OCI-LY3 (cell line): ENCODE results near the gene S100A13.

Experiments used
- H2AFZ ChIP-seq: fragments of 200-600, 300-600 bp; shearing (Covaris generic); 2 replicates; pipeline ENCODE4 v1.6.0; 2014; ENCODE audit warnings: antibody characterized with exemption, low read depth, low read length
- H3K27ac ChIP-seq: fragments of 200-600, 300-600 bp; sonication (generic); 2 replicates; pipeline ENCODE4 v1.5.1; 2014; ENCODE audit warnings: mild to moderate bottlenecking, low read length, moderate library complexity, mixed read lengths
- H3K27me3 ChIP-seq: fragments of 200-600, 300-600 bp; sonication (generic); 2 replicates; pipeline ENCODE4 v1.6.1; 2014; ENCODE audit warnings: low read depth, low read length, mixed read lengths
- H3K36me3 ChIP-seq: fragments of 200-600, 300-600 bp; sonication (generic); replicated peaks from 2 replicates; pipeline ENCODE3; 2014; ENCODE audit warnings: low read depth, low read length, mixed read lengths
- H3K4me1 ChIP-seq: fragments of 300-600, 200-600 bp; sonication (generic); 2 replicates; pipeline ENCODE4 v1.6.1; 2014; ENCODE audit warnings: low read length, mixed read lengths
- H3K4me2 ChIP-seq: fragments of 200-600, 300-600 bp; sonication (generic); 2 replicates; pipeline ENCODE4 v1.6.1; 2014; ENCODE audit warnings: low read length, mixed read lengths
- H3K4me3 ChIP-seq: fragments of 300-600, 200-600 bp; sonication (generic); 2 replicates; pipeline ENCODE4 v1.5.1; 2014; ENCODE audit warnings: antibody characterized with exemption, mild to moderate bottlenecking, low read length, moderate library complexity
- H3K79me2 ChIP-seq: fragments of 300-600, 200-600 bp; shearing (Covaris generic); 2 replicates; pipeline ENCODE4 v1.6.1; 2014; ENCODE audit warnings: mild to moderate bottlenecking, low read length, mixed read lengths
- H3K9ac ChIP-seq: fragments of 300-600, 200-600 bp; shearing (Covaris generic); 2 replicates; pipeline ENCODE4 v1.6.0; 2014; ENCODE audit warnings: mild to moderate bottlenecking, low read length, moderate library complexity
- H3K9me3 ChIP-seq: fragments of 200-600, 300-600 bp; shearing (Covaris generic); 2 replicates; pipeline ENCODE4 v1.6.1; 2014; ENCODE audit warnings: low read length, mixed read lengths; ENCODE audit not compliant: insufficient read depth
- H4K20me1 ChIP-seq: fragments of 200-600, 300-600 bp; sonication (generic); 2 replicates; pipeline ENCODE4 v1.6.1; 2016; ENCODE audit warnings: low read length, mixed read lengths; ENCODE audit not compliant: insufficient read depth
- CTCF ChIP-seq: fragments of 200-600, 300-600 bp; sonication (generic); IDR thresholded peaks from 2 replicates; pipeline ENCODE4 v1.5.1; 2014; ENCODE audit warnings: antibody characterized with exemption, low read length, low read depth
- EZH2phosphoT487 ChIP-seq: fragments of 200-600 bp; shearing (Covaris generic); IDR thresholded peaks from 2 replicates; pipeline ENCODE4 v1.6.1; 2018; ENCODE audit warnings: antibody characterized with exemption, mixed run types, low read depth

The S100A13 gene

GRCh38 chr1:153667439-153667838, 40.1 kb upstream of the S100A13 start:
- Histone ChIP-seq H3K4me3 (no peak overlapping the region), H3K79me2 (peaks cover 36% of the 10 kb centered on the region), H3K36me3 (peaks cover 70% of the 10 kb centered on the region), H3K9ac (no peak overlapping the region), H3K27ac (no peak overlapping the region), H3K4me2 (no peak overlapping the region), H3K27me3 (no peaks in the 10 kb centered on the region), H2AFZ (no peak overlapping the region), H3K9me3 (no peaks in the 10 kb centered on the region), H3K4me1 (peaks cover 9% of the 10 kb centered on the region), H4K20me1 (no peaks in the 10 kb centered on the region)
- TF ChIP-seq EZH2phosphoT487 (no peak), CTCF (no peak)

- no peak for TF ChIP-seq EZH2phosphoT487
- TF ChIP-seq CTCF: no peak
- Histone ChIP-seq H3K36me3 (peaks cover 67% of the 10 kb centered on the region), H3K9me3 (no peaks in the 10 kb centered on the region), H3K27ac (no peak overlapping the region), H2AFZ (no peak overlapping the region), H3K9ac (no peak overlapping the region), H3K4me1 (peaks cover 8% of the 10 kb centered on the region), H3K79me2 (peaks cover 26% of the 10 kb centered on the region), H3K4me3 (no peak overlapping the region), H4K20me1 (no peaks in the 10 kb centered on the region), H3K27me3 (no peaks in the 10 kb centered on the region), H3K4me2 (no peak overlapping the region)
Measured at GRCh38 chr1:153663211-153663610, 35.9 kb upstream of the S100A13 start.

- no peaks in the 10 kb centered on the region for H3K27me3 ChIP-seq
- no peak overlapping the region for H3K9ac ChIP-seq
- H2AFZ ChIP-seq: no peak overlapping the region
- H3K4me2 ChIP-seq: no peak overlapping the region
- H3K27ac ChIP-seq: no peak overlapping the region
- TF ChIP-seq EZH2phosphoT487 (no peak), CTCF (no peak)
- no peaks in the 10 kb centered on the region for H4K20me1 ChIP-seq
- peaks cover 13% of the 10 kb centered on the region for H3K4me1 ChIP-seq
- H3K36me3 ChIP-seq: peaks cover 57% of the 10 kb centered on the region
- H3K79me2 ChIP-seq: peaks cover 16% of the 10 kb centered on the region
- no peak overlapping the region for H3K4me3 ChIP-seq
- H3K9me3 ChIP-seq: no peaks in the 10 kb centered on the region
Measured at GRCh38 chr1:153662269-153662668, 35.0 kb upstream of the S100A13 start.

GRCh38 chr1:153661111-153661708, 33.9 kb upstream of the S100A13 start:
- Histone ChIP-seq H3K9me3 (no peaks in the 10 kb centered on the region), H3K9ac (no peak overlapping the region), H3K36me3 (peaks cover 51% of the 10 kb centered on the region), H3K27me3 (no peaks in the 10 kb centered on the region), H3K79me2 (peaks cover 16% of the 10 kb centered on the region), H2AFZ (no peak overlapping the region), H3K27ac (no peak overlapping the region), H3K4me1 (peaks cover 13% of the 10 kb centered on the region), H4K20me1 (no peaks in the 10 kb centered on the region), H3K4me2 (no peak overlapping the region), H3K4me3 (no peak overlapping the region)
- TF ChIP-seq CTCF (no peak), EZH2phosphoT487 (no peak)
